ENCODE results near the gene NRCAM. TPM values are rescaled to one million over a fixed set of nuclear protein-coding genes. Genes with fewer than 3 reads are reported as not detected.
"Not testable (repeated sequence)": the region's sequence is repeated elsewhere in the genome, so short reads cannot be mapped to it uniquely, and the experiment has no call there.

NRCAM gene
- total RNA-seq, result 1 to 10 TPM; 1.3 to 3.9 (median 1.6) TPM
- polyA plus RNA-seq, result 1 to 10 TPM in 1 of 3 donors, not detected in 2; 2.3 TPM

GRCh38 chr7:108455998-108456677, at the start of gene NRCAM:
Gene NRCAM, minus strand, starts transcription at chr7:108456436. Its CDS starts 216,372 bp downstream, at chr7:108240064.
- Histone ChIP-seq H3K4me1 (peaks cover 0 to 29% (median 24%) of the 10 kb centered on the region in 4 donors), H3K4me3 (peak within 1 kb of the TSS; percentile 10 to 53 (median 43)), H3K27ac (no peak within 1 kb of the TSS), H3K9me3 (no peaks in the 10 kb centered on the region), H3K36me3 (no peaks in the 10 kb centered on the region), H3K27me3 (peaks cover 19 to 82% (median 33%) of the 10 kb centered on the region in 3 donors)
- no peak for TF ChIP-seq POLR2A (IDR thresholded peaks at IDR 0.05)
- no peak for TF ChIP-seq CTCF (IDR thresholded peaks at IDR 0.05)
- TF ChIP-seq POLR2AphosphoS5 (IDR thresholded peaks at IDR 0.05), result no peak
- no peak for TF ChIP-seq EP300 (IDR thresholded peaks at IDR 0.05)
- DNase-seq, result no peak
- intact Hi-C loops (cut with DNase I), result no loop called here
- WGBS, 2 donors, result 1% methylated on average over 81 of the region's 81 CpGs

- H3K4me1 ChIP-seq; H3K9me3 ChIP-seq; H3K27ac ChIP-seq; H3K27me3 ChIP-seq; H3K4me3 ChIP-seq; DNase-seq; intact Hi-C loops (cut with DNase I): not testable (repeated sequence)
- 86 to 95% methylated on average over 3 of the region's 3 CpGs for WGBS, 2 donors
- H3K36me3 ChIP-seq, result peaks cover 5 to 42% (median 16%) of the 10 kb centered on the region in 4 donors
These were observed 48.3 kb upstream of the NRCAM start for GRCh38 chr7:108504576-108504975.

GRCh38 chr7:108503112-108504026, 47.1 kb upstream of the NRCAM start:
- H3K9me3 ChIP-seq, result no peaks in the 10 kb centered on the region
- WGBS, 2 donors, result 71 to 87% methylated on average over 5 of the region's 5 CpGs
- H3K27me3 ChIP-seq, result no peaks in the 10 kb centered on the region
- DNase-seq, result no peak
- intact Hi-C loops (cut with DNase I), result no loop called here
- no peak for TF ChIP-seq POLR2AphosphoS5 (IDR thresholded peaks at IDR 0.05)
- TF ChIP-seq EP300 (IDR thresholded peaks at IDR 0.05), result no peak
- TF ChIP-seq CTCF (IDR thresholded peaks at IDR 0.05), result no peak
- no peak for TF ChIP-seq POLR2A (IDR thresholded peaks at IDR 0.05)
- H3K4me1 ChIP-seq, result no peaks in the 10 kb centered on the region
- no peak overlapping the region for H3K4me3 ChIP-seq
- peaks cover 5 to 44% (median 16%) of the 10 kb centered on the region in 4 donors for H3K36me3 ChIP-seq
- H3K27ac ChIP-seq, result no peak overlapping the region

- no peak overlapping the region for H3K27ac ChIP-seq
- intact Hi-C loops (cut with DNase I), result loop anchor here (2.0 kb wide), 1 partner anchor 319 kb away; no protein-coding TSS in a partner anchor
- TF ChIP-seq POLR2AphosphoS5 (IDR thresholded peaks at IDR 0.05) (no peak), CTCF (IDR thresholded peaks at IDR 0.05) (no peak), POLR2A (IDR thresholded peaks at IDR 0.05) (no peak), EP300 (IDR thresholded peaks at IDR 0.05) (no peak)
- no peak for DNase-seq
- no peaks in the 10 kb centered on the region for H3K4me1 ChIP-seq
- 94 to 98% methylated on average over 1 of the region's 1 CpG for WGBS, 2 donors
- H3K27me3 ChIP-seq, result no peaks in the 10 kb centered on the region
- no peaks in the 10 kb centered on the region for H3K9me3 ChIP-seq
- no peak overlapping the region for H3K4me3 ChIP-seq
- H3K36me3 ChIP-seq, result peaks cover 9 to 64% (median 16%) of the 10 kb centered on the region in 4 donors
These were observed 43.3 kb upstream of the NRCAM start for GRCh38 chr7:108499566-108499965.

GRCh38 chr7:108498481-108498880, 42.2 kb upstream of the NRCAM start:
- 82 to 85% methylated on average over 6 of the region's 6 CpGs for WGBS, 2 donors
- Histone ChIP-seq H3K4me3 (no peak overlapping the region), H3K9me3 (no peaks in the 10 kb centered on the region), H3K4me1 (no peaks in the 10 kb centered on the region), H3K27ac (no peak overlapping the region), H3K36me3 (peaks cover 9 to 65% (median 16%) of the 10 kb centered on the region in 4 donors), H3K27me3 (no peaks in the 10 kb centered on the region)
- TF ChIP-seq POLR2AphosphoS5 (IDR thresholded peaks at IDR 0.05) (no peak), POLR2A (IDR thresholded peaks at IDR 0.05) (no peak), EP300 (IDR thresholded peaks at IDR 0.05) (no peak), CTCF (IDR thresholded peaks at IDR 0.05) (no peak)
- intact Hi-C loops (cut with DNase I), result loop anchor here (2.0 kb wide), 1 partner anchor 318 kb away; no protein-coding TSS in a partner anchor
- no peak for DNase-seq

Data from sigmoid colon (tissue), 7 donors.